ENCODE measurements around the gene TNRC6A.
"Not testable (repeated sequence)": the region's sequence is repeated elsewhere in the genome, so short reads cannot be mapped to it uniquely, and the experiment has no call there.

Gene TNRC6A

DNA sequence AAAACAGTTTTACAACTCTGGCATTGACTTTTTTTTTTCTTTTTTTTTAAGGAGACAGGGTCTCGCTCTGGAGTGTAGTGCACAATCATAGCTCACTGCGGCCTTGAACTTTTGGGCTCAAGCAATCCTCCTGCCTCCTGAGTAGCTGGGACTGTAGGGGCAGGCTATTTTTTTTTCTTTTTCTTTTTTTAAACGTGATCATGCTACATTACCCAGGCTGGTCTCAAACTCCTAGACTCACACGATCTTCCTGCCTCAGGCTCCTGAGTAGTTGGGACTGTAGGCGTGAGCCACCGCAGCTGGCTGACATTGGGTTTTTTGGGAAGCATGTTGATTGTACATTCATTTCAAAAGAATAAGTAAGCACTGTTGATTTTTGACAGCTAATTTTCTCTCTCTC, 32.1 kb downstream of the TNRC6A start:
- DNase-seq, result no peak

- DNase-seq, result no peak
Measured at GRCh38 chr16:24764916-24765315, 35.5 kb downstream of the TNRC6A start.

DNA sequence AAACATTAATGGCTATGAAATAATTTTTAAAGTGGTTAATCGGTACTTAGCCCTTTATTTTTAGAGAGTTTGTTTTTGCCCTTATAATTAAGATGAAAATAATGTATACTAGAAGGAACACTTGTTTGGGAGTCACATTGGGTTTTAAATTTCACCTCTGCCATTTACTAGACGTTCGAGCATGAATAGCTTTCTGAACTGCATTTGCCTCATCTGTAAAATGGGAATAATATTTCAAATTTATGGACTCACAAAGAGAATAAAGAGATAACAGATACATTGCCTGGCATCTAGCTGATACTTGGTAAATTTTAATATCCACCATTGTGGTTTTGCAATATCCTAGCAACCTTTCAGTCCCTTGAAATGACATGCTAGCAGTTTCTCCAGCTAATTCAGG, 36.6 kb downstream of the TNRC6A start:
- no peak for DNase-seq

- no peak for DNase-seq
Measured at GRCh38 chr16:24769806-24770205, 40.4 kb downstream of the TNRC6A start.

DNA sequence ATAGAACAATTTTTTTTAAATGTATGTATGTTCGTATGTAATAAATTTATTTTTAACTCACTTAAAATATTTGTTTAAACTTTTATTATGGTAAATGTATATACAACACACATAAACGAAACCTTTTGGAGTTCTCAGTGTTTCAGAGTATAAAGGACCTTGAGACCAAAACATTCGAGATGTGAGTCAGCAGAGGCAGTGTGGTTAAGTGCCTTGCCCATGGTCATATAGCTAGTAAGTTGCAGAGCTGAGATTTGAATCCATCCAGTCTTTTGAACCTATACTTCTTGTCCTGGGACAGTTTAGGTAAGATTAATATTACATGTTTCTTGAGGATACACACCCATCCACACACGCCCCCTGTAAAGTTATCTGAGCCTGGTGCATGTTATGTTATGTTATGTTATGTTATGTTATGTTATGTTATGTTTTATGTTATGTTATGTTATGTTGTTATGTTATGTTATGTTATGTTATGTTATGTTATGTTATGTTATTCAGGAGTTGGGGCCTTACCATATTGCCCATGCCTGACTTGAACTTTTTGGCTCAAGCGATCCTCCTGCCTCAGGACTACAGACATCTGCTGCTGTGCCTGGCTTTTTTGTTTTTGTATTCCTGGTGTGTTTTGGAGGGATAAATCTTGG, 41.8 kb downstream of the TNRC6A start:
- DNase-seq, result no peak

DNA sequence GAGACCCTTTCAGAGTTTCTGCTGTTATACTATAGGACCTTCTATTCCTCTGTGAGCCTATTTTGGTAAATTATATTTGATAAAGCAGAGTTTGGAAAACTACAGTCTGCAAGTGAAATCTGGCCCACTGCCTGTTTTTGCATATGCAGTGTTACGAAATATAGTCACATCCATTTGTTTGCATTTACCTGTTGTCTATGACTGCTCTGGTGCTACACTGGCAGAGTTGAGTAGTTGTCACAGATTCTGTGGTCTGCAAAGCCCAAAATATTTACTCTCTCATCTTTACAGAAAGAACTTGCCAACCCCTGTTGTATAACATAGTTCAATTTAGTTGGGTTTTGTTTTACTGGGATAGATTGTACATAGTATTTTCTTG, 42.3 kb downstream of the TNRC6A start:
- DNase-seq, result no peak

GRCh38 chr16:24773771-24774427, 44.4 kb downstream of the TNRC6A start:
- DNase-seq, result no peak

GRCh38 chr16:24774510-24774909, 45.1 kb downstream of the TNRC6A start:
- no peak for DNase-seq

DNA sequence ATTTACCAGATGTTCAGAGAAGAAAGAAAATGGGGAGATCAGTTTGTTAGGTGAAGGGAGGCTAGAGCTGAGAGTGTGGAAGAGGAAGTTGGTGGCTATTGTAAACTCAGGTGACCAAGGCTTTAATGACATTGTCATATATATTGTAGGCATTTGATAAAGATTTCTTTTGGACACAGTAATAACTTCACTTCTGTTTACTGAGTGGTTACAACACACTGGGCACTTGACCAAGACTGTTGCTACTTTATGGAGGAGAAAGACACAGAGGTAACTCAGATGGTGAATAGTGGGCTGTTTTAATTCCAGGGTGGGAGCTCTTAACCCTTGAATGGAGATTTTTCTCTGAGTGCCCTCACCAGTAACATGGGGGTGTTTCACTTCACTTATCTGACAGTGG, 46.0 kb downstream of the TNRC6A start:
- no peak for DNase-seq

- no peak for DNase-seq
Measured at GRCh38 chr16:24776501-24777220, 47.2 kb downstream of the TNRC6A start.

DNA sequence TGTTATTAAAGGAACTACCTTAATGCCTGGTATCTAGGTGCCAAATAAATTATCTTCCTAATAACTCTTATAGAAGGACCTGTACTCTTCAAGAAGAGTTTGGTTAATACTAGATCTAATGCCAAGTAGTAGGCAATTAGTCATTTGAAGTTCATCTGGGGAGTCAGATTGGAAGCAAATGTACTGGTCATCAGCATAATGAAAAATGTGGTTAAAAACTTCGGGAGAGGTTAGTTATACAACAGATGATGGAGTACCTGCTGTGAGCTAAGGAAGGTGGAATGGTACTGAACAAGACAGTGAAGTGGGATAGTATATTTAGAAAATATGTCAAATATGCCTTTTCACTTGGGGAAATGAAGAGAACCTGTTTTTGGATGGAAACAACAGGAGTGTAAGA, 49.2 kb downstream of the TNRC6A start:
- no peak for DNase-seq

DNA sequence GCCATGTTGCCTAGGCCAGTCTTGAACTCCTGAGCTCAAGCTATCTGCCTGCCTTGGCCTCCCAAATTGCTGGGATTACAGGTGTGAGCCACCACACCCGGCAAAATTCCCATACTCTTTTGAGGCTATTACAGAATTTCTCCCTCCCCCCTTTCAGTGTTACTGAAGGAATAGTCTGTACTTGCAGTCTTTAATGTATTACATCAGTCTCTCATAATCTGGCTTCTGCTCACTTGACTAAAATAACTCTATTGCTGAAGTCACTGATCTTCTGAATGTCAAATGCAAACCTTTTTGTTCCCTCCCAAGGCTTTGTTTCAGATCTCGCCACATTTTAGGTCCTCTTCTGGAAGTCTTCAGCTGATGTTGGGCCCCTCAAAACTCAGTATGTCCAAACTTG, 51.8 kb downstream of the TNRC6A start:
- DNase-seq, result no peak

DNA sequence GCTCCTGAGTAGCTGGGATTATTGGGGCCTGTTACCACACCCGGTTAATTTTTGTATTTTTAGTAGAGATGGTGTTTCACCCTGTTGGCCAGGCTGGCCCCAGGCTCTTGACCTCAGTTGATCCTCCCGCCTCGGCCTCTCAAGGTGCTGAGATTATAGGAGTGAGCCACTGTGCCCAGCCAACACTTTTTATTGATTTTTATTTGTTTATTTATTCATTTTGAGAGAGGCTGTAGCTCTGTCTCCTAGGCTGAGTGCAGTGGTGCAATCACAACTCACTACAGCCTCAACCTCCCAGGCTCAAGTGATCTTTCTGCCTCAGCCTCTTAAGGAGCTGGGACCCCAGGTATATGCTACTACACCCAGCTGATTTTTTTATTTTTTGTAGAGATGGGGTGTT, 54.7 kb downstream of the TNRC6A start:
- no peak for DNase-seq

DNA sequence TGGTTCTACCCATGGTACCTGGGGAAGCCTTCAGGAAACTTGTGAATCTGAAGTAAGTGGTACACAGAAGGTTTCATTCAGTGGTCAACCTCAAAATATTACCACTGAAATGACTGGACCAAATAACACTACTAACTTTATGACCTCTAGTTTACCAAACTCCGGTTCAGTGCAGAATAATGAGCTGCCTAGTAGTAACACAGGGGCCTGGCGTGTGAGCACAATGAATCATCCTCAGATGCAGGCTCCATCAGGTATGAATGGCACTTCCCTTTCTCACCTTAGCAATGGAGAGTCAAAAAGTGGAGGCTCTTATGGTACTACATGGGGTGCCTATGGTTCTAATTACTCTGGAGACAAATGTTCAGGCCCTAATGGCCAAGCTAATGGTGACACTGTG, 60.4 kb downstream of the TNRC6A start:
- no peak for DNase-seq

- DNase-seq, result no peak
Measured at GRCh38 chr16:24800586-24800985, 71.1 kb downstream of the TNRC6A start.

GRCh38 chr16:24801761-24802302, 72.4 kb downstream of the TNRC6A start:
- DNase-seq, result no peak

DNA sequence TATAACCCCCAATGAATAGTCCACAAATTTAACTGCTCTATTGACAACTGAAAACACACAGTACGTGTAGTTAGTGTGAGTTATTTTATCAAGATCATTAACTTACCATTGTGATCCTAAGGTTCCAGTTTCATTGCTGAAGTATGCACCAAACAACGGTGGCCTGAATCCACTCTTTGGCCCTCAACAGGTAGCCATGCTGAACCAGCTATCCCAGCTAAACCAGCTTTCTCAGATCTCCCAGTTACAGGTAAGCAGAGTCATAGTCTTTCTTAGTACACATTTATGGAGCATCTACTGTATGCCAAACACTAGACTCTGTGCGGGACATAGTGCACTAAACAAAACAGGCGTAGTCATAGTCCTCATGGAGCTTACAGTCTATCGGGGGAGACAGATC, 76.0 kb downstream of the TNRC6A start:
- DNase-seq, result no peak

GRCh38 chr16:24807301-24807700, 77.8 kb downstream of the TNRC6A start:
- DNase-seq, result no peak

DNA sequence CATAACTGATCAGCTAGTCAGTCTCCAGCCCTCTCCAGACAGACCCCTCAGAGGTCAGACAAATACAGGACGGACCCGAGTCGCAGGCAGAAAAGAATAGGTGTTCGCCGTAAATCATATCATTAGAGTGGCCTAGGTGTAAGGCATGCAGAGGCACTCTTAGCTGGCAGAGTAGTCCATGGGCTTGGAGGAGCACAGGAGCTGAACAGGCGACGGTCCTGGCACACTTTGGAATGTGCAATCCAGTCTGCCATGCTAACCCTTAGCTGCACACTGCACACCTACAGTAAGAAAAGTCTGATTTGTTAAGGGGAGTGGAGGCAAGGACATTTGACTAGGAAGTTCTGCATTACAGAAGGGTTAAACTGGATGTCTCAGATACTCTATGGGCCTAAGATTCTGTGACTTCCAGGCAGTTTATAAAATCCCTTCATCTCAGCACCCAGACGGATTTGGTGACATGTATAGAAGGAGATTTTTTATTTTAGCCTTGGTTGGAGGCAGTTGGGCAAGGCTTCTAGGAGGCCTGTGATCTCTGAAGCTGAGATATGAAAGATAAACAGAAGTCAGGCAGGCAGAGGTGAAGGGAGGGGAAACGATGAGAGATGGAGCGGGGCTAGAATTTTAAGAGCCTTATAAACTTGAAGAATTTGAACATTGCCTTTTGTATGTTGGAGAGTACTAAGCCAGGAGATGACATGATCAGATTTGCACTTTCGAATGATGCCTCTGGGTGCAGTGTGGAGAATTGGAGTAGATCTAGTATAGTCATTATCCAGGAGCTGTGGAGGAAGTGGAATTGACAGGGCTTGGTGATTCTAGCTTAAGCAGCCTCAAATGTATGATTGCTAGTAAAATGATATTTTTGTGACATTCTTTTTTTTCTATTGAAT, 81.7 kb downstream of the TNRC6A start:
- DNase-seq, result no peak

- not testable (repeated sequence) for DNase-seq
Measured at GRCh38 chr16:24812813-24813212, 83.4 kb downstream of the TNRC6A start.

- DNase-seq, result no peak
Measured at GRCh38 chr16:24815021-24815420, 85.6 kb downstream of the TNRC6A start.

DNA sequence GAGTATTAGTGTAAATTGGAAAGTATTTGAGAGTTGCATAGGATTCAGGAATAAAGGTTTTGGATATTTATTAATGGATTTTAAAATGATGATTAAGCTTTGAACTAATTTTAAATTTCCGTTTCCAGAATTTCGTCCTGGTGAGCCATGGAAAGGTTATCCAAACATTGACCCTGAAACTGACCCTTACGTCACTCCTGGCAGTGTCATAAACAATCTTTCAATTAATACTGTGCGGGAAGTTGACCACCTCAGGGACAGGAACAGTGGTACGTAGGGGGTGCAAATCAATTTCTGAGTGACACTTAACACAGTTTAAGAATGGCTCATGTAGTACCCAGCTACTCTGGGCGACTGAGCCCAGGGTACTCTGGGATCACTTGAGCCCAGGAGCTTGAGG, 87.2 kb downstream of the TNRC6A start:
- no peak for DNase-seq

GRCh38 chr16:24819462-24820040, 90.1 kb downstream of the TNRC6A start:
- no peak for DNase-seq
